GM23248 (cell line): ENCODE results near the gene SPINK1. TPM values are rescaled to one million over a fixed set of nuclear protein-coding genes. Genes with fewer than 3 reads are reported as not detected.
"Not testable (repeated sequence)": the region's sequence is repeated elsewhere in the genome, so short reads cannot be mapped to it uniquely, and the experiment has no call there.

ENCODE experiments used
- DNase-seq: peaks from one replicate; pipeline ENCODE4 v3.0.0-alpha.2; 2015
- H2AFZ ChIP-seq: fragments of 200-600 bp; sonication (generic); 2 replicates; pipeline ENCODE4 v1.6.1; 2016; ENCODE audit warnings: antibody characterized with exemption
- H3F3A ChIP-seq: fragments of 200-600 bp; sonication (generic); 2 replicates; pipeline ENCODE4 v1.6.1; 2016; ENCODE audit warnings: mild to moderate bottlenecking, antibody characterized with exemption, mixed run types; ENCODE audit not compliant: insufficient read depth
- H3K27ac ChIP-seq: fragments of 200-600 bp; sonication (generic); 2 replicates; pipeline ENCODE4 v1.5.1; 2016; ENCODE audit warnings: mild to moderate bottlenecking
- H3K27me3 ChIP-seq: fragments of 200-600 bp; sonication (generic); replicated peaks from 2 replicates; pipeline ENCODE4 v1.6.1; 2016; ENCODE audit warnings: mild to moderate bottlenecking; ENCODE audit not compliant: insufficient read depth
- H3K36me3 ChIP-seq: fragments of 200-600 bp; sonication (generic); 2 replicates; pipeline ENCODE4 v1.6.1; 2016; ENCODE audit warnings: low read depth, mild to moderate bottlenecking
- H3K4me1 ChIP-seq: fragments of 200-600 bp; sonication (generic); 2 replicates; pipeline ENCODE4 v1.6.1; 2016; ENCODE audit warnings: mild to moderate bottlenecking; ENCODE audit not compliant: insufficient read depth
- H3K4me2 ChIP-seq: fragments of 200-600 bp; sonication (generic); one replicate; pipeline ENCODE4 v1.6.1; 2016; ENCODE audit warnings: mild to moderate bottlenecking; ENCODE audit not compliant: unreplicated experiment
- H3K4me3 ChIP-seq: fragments of 200-600 bp; sonication (generic); 2 replicates; pipeline ENCODE4 v1.5.1; 2016; ENCODE audit warnings: mild to moderate bottlenecking
- H3K79me2 ChIP-seq: fragments of 200-600 bp; sonication (generic); 2 replicates; pipeline ENCODE4 v1.6.1; 2016; ENCODE audit warnings: mild to moderate bottlenecking; ENCODE audit not compliant: insufficient read depth
- H3K9ac ChIP-seq: fragments of 200-600 bp; sonication (generic); 2 replicates; pipeline ENCODE4 v1.6.1; 2016; ENCODE audit warnings: mild to moderate bottlenecking
- H3K9me2 ChIP-seq: fragments of 200-600 bp; sonication (generic); 2 replicates; pipeline ENCODE4 v1.6.1; 2016; ENCODE audit warnings: mixed run types, mild to moderate bottlenecking, moderate library complexity; ENCODE audit not compliant: insufficient read depth
- H3K9me3 ChIP-seq: fragments of 200-600 bp; sonication (generic); one replicate; pipeline ENCODE4 v1.6.1; 2017; ENCODE audit warnings: low read depth
- H4K20me1 ChIP-seq: fragments of 200-600 bp; sonication (generic); 2 replicates; pipeline ENCODE4 v1.6.0; 2016; ENCODE audit not compliant: insufficient read depth
- EZH2 ChIP-seq: fragments of 200-600 bp; sonication (generic); IDR thresholded peaks from 2 replicates; pipeline ENCODE4 v1.6.1; 2018; ENCODE audit warnings: antibody characterized with exemption, mild to moderate bottlenecking; ENCODE audit not compliant: insufficient read depth, poor library complexity, severe bottlenecking
- EZH2phosphoT487 ChIP-seq: fragments of 200-600 bp; sonication (generic); IDR thresholded peaks from 2 replicates; pipeline ENCODE4 v1.6.1; 2018; ENCODE audit warnings: antibody characterized with exemption, moderate library complexity, mild to moderate bottlenecking, low read depth; ENCODE audit not compliant: insufficient read depth
- WGBS, 2 experiments: methylation state at CpG; one replicate each; pipeline ENCODE4 v1.1.6; 2015 to 2017; ENCODE audit warnings: low lambda C conversion rate in 2 of 2, low coverage in 1 of 2; ENCODE audit errors: missing lambda C conversion rate in 2 of 2; 5-methylcytosine and 5-hydroxymethylcytosine counted together
- in situ Hi-C: fragments of 300-500 bp; cut with MboI; formaldehyde crosslinking; loops from 2 replicates; pipeline ENCODE4 v1.15.0; 2020
- polyA plus RNA-seq: library from polyadenylated mRNA; unstranded; fragments of >200 nt; fragmentation: Nextera tagmentation; extraction: Ambion mirVana; gene quantifications from 2 replicates; pipeline ENCODE4 v1.2.1, GENCODE V29; 2016
- total RNA-seq: library from RNA; depleted of rRNA; stranded (reverse); fragments of >200 nt; shearing (Covaris generic); gene quantifications from 2 replicates; pipeline ENCODE4 v1.2.3, GENCODE V29; 2014

SPINK1 gene
- total and polyA plus RNA-seq, 2 experiments from 2014 or later: not detected

- Histone ChIP-seq H3K79me2 (no peaks in the 10 kb centered on the region), H4K20me1 (no peaks in the 10 kb centered on the region), H3K9me2 (no peaks in the 10 kb centered on the region), H3K27me3 (no peaks in the 10 kb centered on the region), H3K4me1 (no peaks in the 10 kb centered on the region), H3K9me3 (no peaks in the 10 kb centered on the region), H3K27ac (no peak overlapping the region), H3K36me3 (no peaks in the 10 kb centered on the region), H3K9ac (no peak overlapping the region), H2AFZ (no peak overlapping the region), H3F3A (no peaks in the 10 kb centered on the region), H3K4me3 (no peak overlapping the region), H3K4me2 (no peak overlapping the region)
- 9% methylated on average over 2 of the region's 2 CpGs for WGBS, 2 experiments
- DNase-seq: no peak
- in situ Hi-C loops: no loop called here
- TF ChIP-seq EZH2phosphoT487 (no peak), EZH2 (no peak)
Measured at GRCh38 chr5:147842869-147843268, 11.4 kb upstream of the SPINK1 start.

DNA sequence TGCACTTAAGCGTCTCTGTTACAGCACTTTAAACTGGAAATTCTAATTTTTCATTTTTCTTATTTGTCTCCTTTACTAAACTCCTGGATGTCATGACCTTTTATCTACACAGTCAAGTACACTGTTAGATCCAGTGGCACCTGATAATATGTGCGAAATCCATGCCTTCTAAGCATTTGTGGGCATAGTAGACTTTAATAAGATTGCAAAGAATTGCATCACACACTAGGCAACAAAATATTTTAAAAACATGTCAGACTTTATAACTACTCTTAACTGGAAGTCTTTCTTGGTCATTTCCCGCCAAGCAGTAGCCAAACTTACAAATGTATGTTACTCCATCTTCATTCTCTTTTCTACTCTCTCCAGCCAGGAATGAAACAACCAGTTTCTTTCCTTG is 5.0 kb upstream of the SPINK1 start:
- Histone ChIP-seq H3F3A (no peaks in the 10 kb centered on the region), H3K4me2 (no peak overlapping the region), H3K9ac (no peak overlapping the region), H3K36me3 (no peaks in the 10 kb centered on the region), H3K4me3 (no peak overlapping the region), H2AFZ (no peak overlapping the region), H3K9me3 (no peaks in the 10 kb centered on the region), H3K9me2 (no peaks in the 10 kb centered on the region), H3K79me2 (no peaks in the 10 kb centered on the region), H3K4me1 (no peaks in the 10 kb centered on the region), H3K27me3 (peaks cover 3% of the 10 kb centered on the region; the same call in 1 of the 2 replicates), H3K27ac (no peak overlapping the region), H4K20me1 (no peaks in the 10 kb centered on the region)
- in situ Hi-C loops: no loop called here
- no peak for TF ChIP-seq EZH2
- no peak for TF ChIP-seq EZH2phosphoT487
- WGBS, 2 experiments: 14 to 18% methylated on average over 3 of the region's 3 CpGs
- DNase-seq: no peak

DNA sequence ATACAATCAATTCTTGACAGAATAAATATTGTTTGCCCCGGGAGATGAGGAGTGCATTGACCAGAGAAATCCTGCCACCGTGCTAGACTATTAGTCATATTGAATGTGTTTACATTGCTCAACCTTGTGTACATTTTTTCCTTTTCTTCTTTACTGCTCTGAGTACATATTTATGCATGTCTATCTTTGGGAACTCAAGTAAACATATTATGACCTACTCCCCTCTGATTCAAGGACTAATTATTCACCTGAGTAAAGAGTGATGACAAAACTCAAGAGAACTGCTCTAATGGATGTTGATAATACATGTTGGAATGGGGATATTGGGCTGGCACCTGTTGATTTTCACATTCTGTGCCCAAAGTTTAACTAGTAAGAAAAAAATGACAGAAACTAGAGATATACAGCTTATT is 3.9 kb upstream of the SPINK1 start:
- peaks cover 3% of the 10 kb centered on the region; the same call in 1 of the 2 replicates for H3K27me3 ChIP-seq

DNA sequence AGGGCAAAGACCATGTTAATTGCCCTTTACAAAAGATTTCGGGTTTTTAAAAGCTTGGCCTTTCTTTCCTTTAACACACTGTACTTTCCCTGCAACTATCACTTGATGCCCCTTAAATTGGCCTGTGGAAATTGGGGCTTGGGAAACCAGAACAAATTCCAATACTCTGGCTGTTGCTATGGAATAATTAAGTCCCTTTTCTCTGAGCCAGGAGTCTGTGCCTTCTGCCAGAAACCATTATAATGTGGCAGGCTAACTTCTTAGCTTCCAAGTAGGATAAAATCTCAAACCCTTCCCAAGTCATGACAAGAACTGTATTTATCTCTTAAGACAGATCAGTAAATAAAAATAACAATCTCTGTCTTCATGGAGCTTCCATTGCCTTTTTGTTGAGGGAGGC is 1.1 kb upstream of the SPINK1 start:
- Histone ChIP-seq H3K27ac (no peak overlapping the region), H3K4me3 (no peak overlapping the region), H3K4me1 (no peaks in the 10 kb centered on the region), H3K36me3 (no peaks in the 10 kb centered on the region), H4K20me1 (no peaks in the 10 kb centered on the region), H3K9me2 (no peaks in the 10 kb centered on the region), H3K4me2 (no peak overlapping the region), H3K9ac (no peak overlapping the region), H3K79me2 (no peaks in the 10 kb centered on the region), H3K27me3 (peaks cover 17% of the 10 kb centered on the region; the same call in 1 of the 2 replicates), H2AFZ (no peak overlapping the region), H3F3A (no peaks in the 10 kb centered on the region), H3K9me3 (no peaks in the 10 kb centered on the region)
- TF ChIP-seq EZH2phosphoT487 (no peak), EZH2 (no peak)
- DNase-seq: no peak
- 6 to 8% methylated on average over 1 of the region's 1 CpG for WGBS, 2 experiments
- in situ Hi-C loops: no loop called here

More for the DNA sequence above, 3.9 kb upstream of the SPINK1 start:
- DNase-seq: no peak
- H4K20me1 ChIP-seq: no peaks in the 10 kb centered on the region
- no peak overlapping the region for H3K4me3 ChIP-seq
- 26 to 37% methylated on average over 2 of the region's 2 CpGs for WGBS, 2 experiments
- H3K36me3 ChIP-seq: no peaks in the 10 kb centered on the region
- H3K27ac ChIP-seq: no peak overlapping the region
- no peak overlapping the region for H3K4me2 ChIP-seq
- in situ Hi-C loops: no loop called here
- no peak overlapping the region for H3K9ac ChIP-seq
- H3K9me3 ChIP-seq: no peaks in the 10 kb centered on the region
- no peaks in the 10 kb centered on the region for H3F3A ChIP-seq
- no peaks in the 10 kb centered on the region for H3K9me2 ChIP-seq
- no peaks in the 10 kb centered on the region for H3K79me2 ChIP-seq
- H2AFZ ChIP-seq: no peak overlapping the region
- TF ChIP-seq EZH2 (no peak), EZH2phosphoT487 (no peak)
- H3K4me1 ChIP-seq: no peaks in the 10 kb centered on the region

- Histone ChIP-seq H3F3A (no peaks in the 10 kb centered on the region), H3K4me1 (no peaks in the 10 kb centered on the region), H4K20me1 (no peaks in the 10 kb centered on the region), H3K9me2 (no peaks in the 10 kb centered on the region), H3K27me3 (peaks cover 33% of the 10 kb centered on the region), H3K4me3 (no peak overlapping the region), H3K9ac (no peak overlapping the region), H2AFZ (no peak overlapping the region), H3K9me3 (no peaks in the 10 kb centered on the region), H3K79me2 (no peaks in the 10 kb centered on the region), H3K27ac (no peak overlapping the region), H3K36me3 (no peaks in the 10 kb centered on the region), H3K4me2 (no peak overlapping the region)
- no peak for DNase-seq
- TF ChIP-seq EZH2phosphoT487: no peak
- no peak for TF ChIP-seq EZH2
- in situ Hi-C loops: no loop called here
Measured at GRCh38 chr5:147830035-147830434, 1.4 kb downstream of the SPINK1 start.

DNA sequence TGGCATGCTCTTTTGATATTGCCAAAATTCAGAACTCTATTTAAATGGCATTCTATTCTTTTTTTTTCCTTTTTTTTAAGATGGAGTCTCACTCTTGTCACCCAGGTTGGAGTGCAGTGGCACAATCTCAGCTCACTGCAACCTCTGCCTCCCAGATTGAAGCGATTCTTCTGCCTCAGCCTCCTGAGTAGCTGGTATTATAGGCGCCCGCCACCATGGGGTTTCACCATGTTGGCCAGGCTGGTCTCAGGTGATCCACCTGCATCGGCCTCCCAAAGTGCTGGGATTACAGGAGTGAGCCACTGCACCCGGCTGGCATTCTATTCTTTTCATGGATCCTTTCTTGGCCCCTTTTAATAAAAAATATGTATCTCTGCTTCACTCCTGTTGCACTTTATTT is 4.5 kb downstream of the SPINK1 start:
- not testable (repeated sequence) for DNase-seq, H3F3A ChIP-seq, H3K4me2 ChIP-seq, H3K4me1 ChIP-seq, H3K27ac ChIP-seq, H3K9me3 ChIP-seq, H4K20me1 ChIP-seq, H3K79me2 ChIP-seq, H3K9ac ChIP-seq, H3K9me2 ChIP-seq, H3K36me3 ChIP-seq, H3K4me3 ChIP-seq, H2AFZ ChIP-seq
- in situ Hi-C loops: loop anchor here (10.0 kb wide), 1 partner anchor 202 kb away; no protein-coding TSS in a partner anchor
- WGBS, 2 experiments: 37 to 42% methylated on average over 5 of the region's 5 CpGs
- peaks cover 33% of the 10 kb centered on the region for H3K27me3 ChIP-seq
